ENCODE results near the gene RAB23.
A peak's percentile ranks its signal among the peaks of the same experiment; 100 is the strongest.

The RAB23 gene

GRCh38 chr6:57177545-57178265 lies 44.4 kb downstream of the RAB23 start:
- DNase-seq, result no peak

- DNase-seq, result no peak
These were observed 47.6 kb downstream of the RAB23 start for GRCh38 chr6:57174511-57174907.

DNA sequence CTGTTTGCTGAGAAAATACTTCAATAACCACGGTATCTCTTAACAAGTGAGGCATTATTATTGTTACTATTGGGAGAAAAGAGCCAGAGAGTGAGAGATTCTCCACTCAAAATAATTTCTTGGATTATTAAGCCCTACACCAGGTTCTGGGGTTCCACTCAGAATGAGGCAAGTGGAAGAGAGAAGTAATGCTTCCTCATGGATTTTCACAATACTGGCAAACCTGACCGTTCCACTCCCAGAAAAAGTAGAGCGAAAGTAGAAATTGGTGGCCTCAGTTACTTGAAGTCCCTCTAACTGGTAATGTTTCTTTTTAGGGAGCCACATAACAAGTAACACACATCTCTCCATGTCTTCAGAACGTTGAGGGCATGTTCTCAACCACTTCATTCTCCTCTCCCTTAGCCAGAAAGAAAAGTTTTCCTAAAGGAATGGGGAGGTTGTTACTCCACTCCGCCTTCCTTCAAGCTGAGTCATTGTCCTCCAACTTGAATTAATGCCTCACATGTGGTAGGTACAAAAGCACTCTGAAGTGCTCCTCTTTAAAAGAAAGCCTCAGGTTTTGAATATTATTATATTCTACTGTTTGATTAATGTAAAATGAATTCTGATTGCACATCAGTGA lies 48.1 kb downstream of the RAB23 start:
- no peak for DNase-seq

DNA sequence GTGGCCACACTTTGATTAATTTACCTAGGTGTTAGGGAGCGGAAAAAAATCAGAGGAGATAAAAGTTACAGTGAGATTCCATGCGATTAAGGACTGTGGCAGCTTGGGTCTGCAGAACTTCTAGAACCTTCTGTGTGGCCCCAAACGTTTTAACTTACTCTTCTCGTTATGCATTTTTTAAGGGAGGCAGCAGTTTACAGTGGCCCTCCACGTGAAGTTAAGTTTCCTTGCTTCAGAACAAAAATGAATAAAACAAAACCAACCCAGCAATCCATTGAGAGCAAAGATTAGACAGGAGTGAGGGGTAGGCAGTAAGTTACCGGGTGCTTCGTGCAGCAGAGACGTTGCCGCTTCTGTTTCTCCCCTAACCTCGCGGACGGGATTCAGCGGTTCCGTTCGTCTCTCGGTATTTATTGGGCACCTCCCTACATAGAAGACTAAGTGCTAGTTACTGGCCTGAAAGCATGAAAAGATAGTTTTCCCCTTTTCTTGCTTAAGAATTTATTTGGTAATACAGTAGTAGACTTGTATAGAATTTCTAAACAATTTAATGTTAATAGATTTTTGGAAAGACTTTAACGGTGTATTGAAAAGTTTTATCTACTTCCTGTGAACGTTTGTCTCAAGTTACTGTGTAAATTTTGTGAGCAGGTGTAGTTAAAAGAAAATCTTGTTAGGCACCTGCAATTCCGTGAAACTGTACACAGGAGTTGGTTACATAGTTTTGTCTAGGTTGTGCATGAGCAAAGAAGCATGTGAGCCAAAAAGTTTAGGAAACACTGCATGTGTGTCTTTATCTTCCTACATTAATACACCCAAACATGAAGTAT lies 48.8 kb downstream of the RAB23 start:
- peak; percentile 10 for DNase-seq

DNA sequence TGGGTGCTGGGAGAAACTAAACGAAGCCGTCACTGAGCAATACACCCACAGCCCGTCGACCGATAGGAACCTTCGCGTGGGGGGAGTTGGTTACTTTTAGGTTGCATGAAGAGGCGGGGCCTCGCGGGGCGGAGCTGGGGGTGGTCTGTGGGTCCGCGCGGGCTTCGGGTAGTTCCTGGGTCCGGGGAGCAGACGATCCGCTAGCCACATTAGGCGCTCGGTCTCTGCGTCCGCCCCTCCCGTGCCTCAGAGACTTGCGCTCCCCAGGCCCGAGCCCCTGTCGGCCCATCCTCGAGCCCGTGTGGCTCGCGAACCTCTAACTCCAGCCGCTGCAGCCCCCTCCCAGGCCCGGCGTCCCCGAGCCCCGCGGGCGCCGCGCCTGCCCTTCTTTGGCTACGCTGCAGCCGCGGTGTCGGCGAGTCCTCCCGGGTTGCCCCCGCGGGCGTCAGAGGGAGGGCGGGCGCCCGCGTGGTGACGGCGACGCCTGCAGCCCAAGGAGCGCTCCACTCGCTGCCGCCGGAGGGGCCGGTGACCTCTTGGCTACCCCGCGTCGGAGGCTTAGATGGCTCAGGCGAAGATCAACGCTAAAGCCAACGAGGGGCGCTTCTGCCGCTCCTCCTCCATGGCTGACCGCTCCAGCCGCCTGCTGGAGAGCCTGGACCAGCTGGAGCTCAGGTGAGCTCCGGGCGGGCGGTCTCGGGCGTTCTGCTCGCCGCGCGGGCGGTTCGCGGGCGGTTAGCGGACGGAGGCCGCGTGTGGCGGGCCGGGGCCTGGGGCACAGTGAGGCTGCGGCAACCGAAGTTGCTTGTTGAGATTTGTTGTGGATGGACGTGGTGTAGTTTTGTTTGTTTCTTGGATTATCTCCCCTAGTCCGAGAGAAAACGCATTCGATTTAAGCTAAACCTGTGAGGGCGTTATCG lies 49.7 kb downstream of the RAB23 start, which contains the start of gene BAG2:
Gene BAG2 (plus strand): TSS at position 191 of the 920 bp plus-strand sequence. CDS start 372 bp downstream, at position 563.
- peak; percentile 81 for DNase-seq

DNA sequence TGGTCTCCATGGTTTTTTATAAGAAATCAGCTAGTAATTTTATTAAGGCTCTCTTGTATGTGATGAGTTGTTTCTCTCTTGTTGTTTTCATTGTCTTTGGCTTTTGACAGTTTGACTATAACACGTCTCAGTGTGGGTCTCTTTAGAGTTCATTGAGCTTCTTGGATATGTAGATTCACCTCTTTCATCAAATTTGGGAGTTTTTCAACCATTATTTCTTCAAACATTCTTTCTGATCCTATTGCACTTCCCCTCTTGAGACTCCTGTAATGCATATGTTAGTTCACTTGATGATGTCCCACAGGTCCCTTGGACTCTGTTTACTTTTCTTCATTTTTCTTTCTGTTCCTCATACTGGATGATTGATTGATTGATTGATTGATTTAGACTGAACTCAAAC lies 57.0 kb downstream of the RAB23 start:
- no peak for DNase-seq

- DNase-seq, result no peak
These were observed 58.2 kb downstream of the RAB23 start for GRCh38 chr6:57163956-57164355.

DNA sequence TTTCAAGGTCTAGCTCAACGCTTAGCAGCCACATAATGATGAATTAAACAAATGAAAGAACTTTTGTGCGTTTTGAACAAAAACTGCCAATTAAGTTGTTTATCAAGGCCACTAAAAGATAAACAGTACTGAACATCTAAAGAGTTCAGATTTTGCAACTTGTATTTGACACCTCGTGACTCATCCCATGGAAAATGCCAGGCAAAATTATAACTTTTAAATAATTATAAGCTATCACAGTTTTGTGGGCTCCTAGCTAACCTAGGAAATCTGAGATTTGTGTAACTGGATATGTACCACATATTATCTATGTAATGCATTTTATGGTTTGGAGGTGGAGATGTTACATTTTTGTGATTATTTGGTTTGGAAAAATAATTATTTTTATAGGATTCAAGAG lies 59.6 kb downstream of the RAB23 start:
- DNase-seq, result no peak

DNA sequence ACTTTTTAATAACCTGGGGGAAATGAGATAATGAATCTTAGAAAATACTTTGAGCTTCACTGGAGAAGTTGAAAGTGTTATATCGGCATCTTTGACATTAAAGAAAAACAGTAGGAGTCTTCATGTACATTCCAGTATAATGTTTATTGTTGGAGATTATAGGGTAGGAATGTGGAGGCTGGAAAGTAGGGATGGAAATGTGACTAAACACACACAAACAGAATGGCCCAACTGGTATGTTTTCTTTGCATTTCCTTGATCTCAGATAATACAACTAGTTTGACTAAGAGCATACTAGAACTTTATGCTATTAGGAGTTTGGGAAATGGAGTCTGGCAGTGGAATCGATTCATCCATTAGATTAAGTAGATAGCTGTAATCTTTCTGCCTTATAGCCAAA lies 60.1 kb downstream of the RAB23 start:
- no peak for DNase-seq

- DNase-seq, result no peak
These were observed 63.0 kb downstream of the RAB23 start for GRCh38 chr6:57159127-57159526.

GRCh38 chr6:57158658-57159057 lies 63.4 kb downstream of the RAB23 start:
- no peak for DNase-seq

GRCh38 chr6:57147955-57148858 lies 73.9 kb downstream of the RAB23 start:
- no peak for DNase-seq

GRCh38 chr6:57147401-57147800 lies 74.7 kb downstream of the RAB23 start:
- no peak for DNase-seq

- no peak for DNase-seq
These were observed 78.4 kb downstream of the RAB23 start for GRCh38 chr6:57143690-57144089.

- no peak for DNase-seq
These were observed 80.0 kb downstream of the RAB23 start for GRCh38 chr6:57142178-57142525.

DNA sequence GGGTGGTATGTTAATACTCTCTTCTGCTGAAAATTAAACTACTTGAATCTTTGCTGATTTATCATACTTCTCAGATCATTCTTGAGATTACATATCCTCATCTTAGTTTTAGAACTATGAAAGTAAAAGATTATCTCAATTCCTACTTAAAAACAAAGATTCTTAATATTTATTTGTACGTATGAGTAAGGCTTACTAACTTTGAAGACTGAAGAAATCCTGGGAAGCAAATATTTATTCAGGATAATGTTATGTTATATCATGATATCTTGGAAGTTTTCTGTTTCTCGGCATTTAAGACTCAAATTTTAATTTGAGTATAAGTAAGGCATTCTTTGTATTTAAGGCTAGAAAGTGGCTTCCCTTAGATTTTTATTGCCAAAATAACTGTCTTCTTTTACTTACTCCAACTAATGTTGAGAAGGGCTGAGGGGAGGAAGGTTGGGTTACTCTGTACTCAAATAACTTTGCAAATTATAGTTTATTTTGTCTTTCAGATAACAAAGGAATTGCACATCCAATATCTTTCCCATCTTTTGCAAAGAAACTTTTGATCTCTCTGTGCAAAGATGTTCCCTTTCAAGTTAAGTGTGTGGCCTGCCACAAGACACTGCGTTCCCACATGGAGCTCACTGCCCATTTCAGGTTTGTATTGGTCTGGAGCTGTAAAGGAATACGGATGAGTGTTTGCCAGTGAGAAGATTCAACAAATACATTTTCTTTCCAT lies 80.5 kb downstream of the RAB23 start:
- no peak for DNase-seq

DNA sequence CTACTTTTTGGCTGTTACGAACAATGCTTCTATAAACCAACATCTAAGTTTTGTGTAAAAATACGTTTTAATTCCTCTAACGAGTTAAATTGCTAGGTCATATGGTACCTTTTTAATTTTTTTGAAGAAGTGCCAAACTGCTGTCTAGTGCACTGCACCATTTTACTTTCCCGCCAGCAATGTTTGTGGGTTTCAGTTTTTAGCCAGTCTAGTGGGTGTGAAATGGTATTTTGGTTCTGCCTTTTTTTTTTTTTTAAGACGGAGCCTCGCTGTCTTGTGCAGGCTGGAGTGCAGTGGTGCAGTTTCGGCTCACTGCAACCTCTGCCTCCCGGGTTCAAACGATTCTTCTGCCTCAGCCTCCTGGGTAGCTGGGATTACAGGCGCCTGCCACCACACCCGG lies 84.1 kb downstream of the RAB23 start:
- DNase-seq, result no peak

DNA sequence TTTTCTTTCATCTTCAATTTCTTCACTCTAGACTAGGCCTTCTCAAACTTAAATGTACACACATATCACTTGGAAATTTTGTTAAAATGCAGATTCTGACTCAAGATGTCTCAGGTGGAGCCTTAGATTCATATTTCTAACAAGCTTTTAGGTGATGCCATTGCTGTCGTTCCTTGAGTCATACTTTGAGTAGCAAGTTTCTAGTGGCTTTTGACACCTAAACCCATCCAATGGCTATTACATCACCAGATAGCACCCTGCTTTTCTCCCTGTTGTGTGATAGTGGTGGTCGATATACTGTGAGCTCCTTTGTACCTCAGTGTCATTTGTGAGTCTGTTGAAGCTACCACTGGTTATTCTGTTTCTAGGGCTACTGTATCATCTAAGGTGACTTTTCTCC lies 84.8 kb downstream of the RAB23 start:
- DNase-seq, result no peak
